Tibial nerve (tissue), 4 donors: ENCODE results near the gene PCF11. TPM values are rescaled to one million over a fixed set of nuclear protein-coding genes. Genes with fewer than 3 reads are reported as not detected.

Source experiments
- DNase-seq, 2 donors: peaks; one replicate each; pipeline ENCODE4 v3.0.0-alpha.2; 2019; ENCODE audit warnings: low spot score in 2 of 2
- H3K27ac ChIP-seq, 4 donors: fragments of 200-600 bp; sonication (generic) in 3 of 4; one replicate each; pipeline ENCODE4 v1.5.1; 2017 to 2019; ENCODE audit warnings: mild to moderate bottlenecking in 1 of 4
- H3K27me3 ChIP-seq, 2 donors: fragments of 200-600 bp; sonication (generic) in 1 of 2; one replicate each; pipeline versions ENCODE4 v1.5.1 to v1.6.0; 2017 to 2019
- H3K36me3 ChIP-seq, 3 donors: fragments of 200-600 bp; sonication (generic); one replicate each; pipeline ENCODE4 v1.5.1; 2018 to 2019
- H3K4me1 ChIP-seq, 4 donors: fragments of 200-600 bp; sonication (generic) in 3 of 4; one replicate each; pipeline ENCODE4 v1.5.1; 2017 to 2019
- H3K4me3 ChIP-seq, 4 donors: fragments of 200-600 bp; sonication (generic) in 3 of 4; one replicate each; pipeline ENCODE4 v1.5.1; 2017 to 2019; ENCODE audit warnings: mild to moderate bottlenecking in 1 of 4, moderate library complexity in 1 of 4
- H3K9me3 ChIP-seq, 4 donors: fragments of 200-600 bp; sonication (generic) in 3 of 4; one replicate each; pipeline ENCODE4 v1.5.1; 2017 to 2019
- EP300 ChIP-seq, 2 donors: sonication (generic); formaldehyde crosslinking; IDR thresholded peaks; one replicate each; pipeline ENCODE4 v1.6.1; 2017; ENCODE audit warnings: antibody characterized with exemption in 2 of 2, mild to moderate bottlenecking in 1 of 2
- POLR2A ChIP-seq, 2 donors: fragments of 450-650 bp; IDR thresholded peaks; one replicate each; pipeline ENCODE4 v1.6.1; 2017; ENCODE audit warnings: antibody characterized with exemption in 2 of 2, mild to moderate bottlenecking in 2 of 2, moderate library complexity in 2 of 2
- WGBS, 2 donors: methylation state at CpG; one replicate each; pipeline ENCODE4 v1.1.5; 2018; 5-methylcytosine and 5-hydroxymethylcytosine counted together
- total RNA-seq, 4 donors: library from RNA; depleted of rRNA; stranded (reverse); fragments of >200 nt; gene quantifications; one replicate each; pipeline ENCODE4 v1.1.0, GENCODE V29; 2016
- TF ChIP-seq, protein P1 (sequence below), 5 experiments: fragments of 200-600 bp in 3 of 5; fragments of 450-650 bp in 2 of 5; sonication (generic) in 3 of 5; IDR thresholded peaks; one replicate each; pipeline ENCODE4 v1.5.1; 2016 to 2019; ENCODE audit warnings: antibody characterized with exemption in 5 of 5, mild to moderate bottlenecking in 3 of 5, moderate library complexity in 2 of 5

Gene PCF11, protein sequence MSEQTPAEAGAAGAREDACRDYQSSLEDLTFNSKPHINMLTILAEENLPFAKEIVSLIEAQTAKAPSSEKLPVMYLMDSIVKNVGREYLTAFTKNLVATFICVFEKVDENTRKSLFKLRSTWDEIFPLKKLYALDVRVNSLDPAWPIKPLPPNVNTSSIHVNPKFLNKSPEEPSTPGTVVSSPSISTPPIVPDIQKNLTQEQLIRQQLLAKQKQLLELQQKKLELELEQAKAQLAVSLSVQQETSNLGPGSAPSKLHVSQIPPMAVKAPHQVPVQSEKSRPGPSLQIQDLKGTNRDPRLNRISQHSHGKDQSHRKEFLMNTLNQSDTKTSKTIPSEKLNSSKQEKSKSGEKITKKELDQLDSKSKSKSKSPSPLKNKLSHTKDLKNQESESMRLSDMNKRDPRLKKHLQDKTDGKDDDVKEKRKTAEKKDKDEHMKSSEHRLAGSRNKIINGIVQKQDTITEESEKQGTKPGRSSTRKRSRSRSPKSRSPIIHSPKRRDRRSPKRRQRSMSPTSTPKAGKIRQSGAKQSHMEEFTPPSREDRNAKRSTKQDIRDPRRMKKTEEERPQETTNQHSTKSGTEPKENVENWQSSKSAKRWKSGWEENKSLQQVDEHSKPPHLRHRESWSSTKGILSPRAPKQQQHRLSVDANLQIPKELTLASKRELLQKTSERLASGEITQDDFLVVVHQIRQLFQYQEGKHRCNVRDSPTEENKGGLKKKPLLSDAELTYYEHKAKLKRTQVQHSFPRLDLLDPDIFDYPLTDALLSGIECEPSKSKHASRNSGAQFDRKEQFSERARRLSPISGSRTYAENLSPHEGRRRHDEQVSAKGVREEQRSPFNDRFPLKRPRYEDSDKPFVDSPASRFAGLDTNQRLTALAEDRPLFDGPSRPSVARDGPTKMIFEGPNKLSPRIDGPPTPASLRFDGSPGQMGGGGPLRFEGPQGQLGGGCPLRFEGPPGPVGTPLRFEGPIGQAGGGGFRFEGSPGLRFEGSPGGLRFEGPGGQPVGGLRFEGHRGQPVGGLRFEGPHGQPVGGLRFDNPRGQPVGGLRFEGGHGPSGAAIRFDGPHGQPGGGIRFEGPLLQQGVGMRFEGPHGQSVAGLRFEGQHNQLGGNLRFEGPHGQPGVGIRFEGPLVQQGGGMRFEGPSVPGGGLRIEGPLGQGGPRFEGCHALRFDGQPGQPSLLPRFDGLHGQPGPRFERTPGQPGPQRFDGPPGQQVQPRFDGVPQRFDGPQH (N-terminal part only)
- total RNA-seq: 100 to 1,000 TPM in 3 of 4 donors, 10 to 100 TPM in 1; 88.5 to 145 (median 126) TPM

DNA sequence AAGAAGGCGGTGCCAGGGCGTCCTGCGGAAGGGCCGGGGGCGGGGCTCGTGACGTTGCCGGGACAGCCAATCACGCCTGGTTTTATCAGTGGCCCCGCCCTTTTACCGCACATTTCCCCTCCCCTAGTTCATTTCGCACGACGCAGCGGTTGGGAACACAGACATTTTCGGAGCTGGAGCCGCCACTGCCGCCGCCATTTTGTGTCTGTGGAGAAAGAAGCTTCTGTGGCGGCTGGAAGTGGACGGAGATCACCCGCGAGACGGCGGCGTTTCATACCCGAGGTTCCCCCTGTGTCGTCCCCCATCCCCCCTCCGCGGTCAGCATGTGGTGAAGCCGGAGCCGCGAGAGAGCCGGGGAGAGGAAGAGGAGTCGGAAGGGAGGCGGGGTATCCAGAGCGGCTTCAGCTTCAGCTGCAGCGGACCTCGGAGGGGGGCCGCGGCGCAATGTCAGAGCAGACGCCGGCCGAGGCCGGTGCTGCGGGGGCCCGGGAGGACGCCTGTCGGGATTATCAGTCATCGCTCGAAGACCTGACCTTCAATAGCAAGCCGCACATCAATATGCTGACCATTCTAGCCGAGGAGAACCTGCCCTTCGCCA is at the start of gene PCF11:
Gene PCF11 (plus strand): TSS at position 136 of the 598 bp plus-strand sequence. CDS start 309 bp downstream, at position 445.
- Histone ChIP-seq H3K9me3 (no peaks in the 10 kb centered on the region), H3K4me1 (peaks cover 2 to 34% (median 17%) of the 10 kb centered on the region in 4 donors), H3K36me3 (no peaks in the 10 kb centered on the region), H3K27ac (peak within 1 kb of the TSS; percentile 99 to 100 (median 100)), H3K4me3 (peak within 1 kb of the TSS; percentile 84 to 100 (median 94)), H3K27me3 (no peaks in the 10 kb centered on the region)
- DNase-seq: no peak
- WGBS, 2 donors: 1% methylated on average over 21 to 45 of the region's 55 CpGs
- peak; percentile 100 for TF ChIP-seq POLR2A (IDR thresholded peaks at IDR 0.05)
- peak; percentile 5 to 100 for TF ChIP-seq EP300 (IDR thresholded peaks at IDR 0.05)
- TF ChIP-seq, protein P1, sequence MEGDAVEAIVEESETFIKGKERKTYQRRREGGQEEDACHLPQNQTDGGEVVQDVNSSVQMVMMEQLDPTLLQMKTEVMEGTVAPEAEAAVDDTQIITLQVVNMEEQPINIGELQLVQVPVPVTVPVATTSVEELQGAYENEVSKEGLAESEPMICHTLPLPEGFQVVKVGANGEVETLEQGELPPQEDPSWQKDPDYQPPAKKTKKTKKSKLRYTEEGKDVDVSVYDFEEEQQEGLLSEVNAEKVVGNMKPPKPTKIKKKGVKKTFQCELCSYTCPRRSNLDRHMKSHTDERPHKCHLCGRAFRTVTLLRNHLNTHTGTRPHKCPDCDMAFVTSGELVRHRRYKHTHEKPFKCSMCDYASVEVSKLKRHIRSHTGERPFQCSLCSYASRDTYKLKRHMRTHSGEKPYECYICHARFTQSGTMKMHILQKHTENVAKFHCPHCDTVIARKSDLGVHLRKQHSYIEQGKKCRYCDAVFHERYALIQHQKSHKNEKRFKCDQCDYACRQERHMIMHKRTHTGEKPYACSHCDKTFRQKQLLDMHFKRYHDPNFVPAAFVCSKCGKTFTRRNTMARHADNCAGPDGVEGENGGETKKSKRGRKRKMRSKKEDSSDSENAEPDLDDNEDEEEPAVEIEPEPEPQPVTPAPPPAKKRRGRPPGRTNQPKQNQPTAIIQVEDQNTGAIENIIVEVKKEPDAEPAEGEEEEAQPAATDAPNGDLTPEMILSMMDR (IDR thresholded peaks at IDR 0.05): peak in 1 of 5 experiments; percentile 40

DNA sequence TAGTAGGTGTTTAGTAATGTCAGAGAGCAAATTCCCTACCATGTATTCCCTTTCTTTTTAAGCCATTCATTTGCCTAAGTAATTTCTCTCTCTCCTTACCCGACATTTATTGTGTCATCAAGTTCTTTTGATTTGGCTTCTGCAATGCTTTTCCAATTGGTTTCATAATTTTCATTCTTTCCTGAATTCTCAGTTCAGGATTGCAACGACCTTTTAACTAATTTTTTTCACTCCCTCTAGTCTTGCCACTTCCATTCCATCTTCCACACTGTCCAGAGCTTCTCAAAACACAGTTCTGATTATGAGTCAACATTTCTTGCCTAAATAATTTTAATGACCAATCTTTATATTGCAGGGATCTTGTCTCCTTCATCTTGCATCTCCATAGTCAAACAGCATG is 44.0 kb upstream of the PCF11 start:
- H3K36me3 ChIP-seq: no peaks in the 10 kb centered on the region

DNA sequence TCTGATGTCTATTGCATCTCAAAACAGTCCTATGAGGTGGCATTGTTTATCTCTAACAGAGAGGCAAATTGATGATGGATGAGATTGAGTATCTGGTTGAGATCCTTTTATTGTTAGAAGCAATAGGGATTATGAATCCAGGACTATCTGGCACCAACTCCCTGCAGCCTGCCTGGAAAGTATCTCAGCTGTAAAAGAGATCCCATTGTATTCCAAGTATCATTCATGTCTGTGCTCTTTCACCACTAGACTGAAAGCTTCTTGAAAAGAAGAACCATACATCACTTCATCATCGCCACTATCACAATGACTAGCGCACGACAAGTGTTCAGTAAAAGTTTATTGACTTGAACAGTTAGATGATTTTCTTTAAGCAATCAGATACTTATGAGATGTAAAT is 41.9 kb upstream of the PCF11 start:
- no peak overlapping the region for H3K27ac ChIP-seq
- no peaks in the 10 kb centered on the region for H3K36me3 ChIP-seq
- TF ChIP-seq, protein P1 (IDR thresholded peaks at IDR 0.05): no peak
- TF ChIP-seq EP300 (IDR thresholded peaks at IDR 0.05) (no peak), POLR2A (IDR thresholded peaks at IDR 0.05) (no peak)
- no peaks in the 10 kb centered on the region for H3K9me3 ChIP-seq
- no peak overlapping the region for H3K4me3 ChIP-seq
- H3K4me1 ChIP-seq: peaks cover 0 to 24% (median 11%) of the 10 kb centered on the region in 4 donors
- no peak for DNase-seq
- 62% methylated on average over 3 of the region's 3 CpGs for WGBS, 2 donors
- H3K27me3 ChIP-seq: no peaks in the 10 kb centered on the region

More for the DNA sequence above, 44.0 kb upstream of the PCF11 start:
- 40 to 44% methylated on average over 2 of the region's 2 CpGs for WGBS, 2 donors
- Histone ChIP-seq H3K27me3 (no peaks in the 10 kb centered on the region), H3K9me3 (no peaks in the 10 kb centered on the region), H3K27ac (no peak overlapping the region), H3K4me3 (no peak overlapping the region), H3K4me1 (peaks cover 0 to 14% (median 6%) of the 10 kb centered on the region in 4 donors)
- no peak for TF ChIP-seq POLR2A (IDR thresholded peaks at IDR 0.05)
- TF ChIP-seq EP300 (IDR thresholded peaks at IDR 0.05): peak in 1 of 2 donors; percentile 16
- TF ChIP-seq, protein P1 (IDR thresholded peaks at IDR 0.05): no peak
- no peak for DNase-seq

DNA sequence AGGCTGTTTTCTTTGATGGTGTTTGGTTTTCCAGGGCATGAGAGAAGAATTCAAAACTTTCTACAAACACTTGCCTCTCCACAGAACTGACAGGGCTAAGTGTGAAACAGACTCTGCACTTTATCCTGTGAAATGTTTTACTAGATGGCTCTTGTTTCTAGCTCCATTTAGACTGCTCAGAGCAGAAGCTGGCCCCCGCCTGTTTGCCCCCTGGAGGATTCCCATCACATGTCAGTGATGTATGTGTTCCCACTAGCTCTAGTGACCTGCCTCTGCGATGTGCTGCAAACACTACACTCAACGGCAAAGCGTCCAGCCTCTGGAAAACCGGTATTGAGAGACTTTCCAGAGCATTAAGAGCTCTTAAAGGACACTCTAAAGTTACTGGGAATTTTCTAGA is 41.4 kb upstream of the PCF11 start:
- H3K4me1 ChIP-seq: peaks cover 0 to 24% (median 11%) of the 10 kb centered on the region in 4 donors
- no peak for DNase-seq
- H3K27ac ChIP-seq: peak overlapping the region in 2 of 4 donors; percentile 1 to 37
- no peak overlapping the region for H3K4me3 ChIP-seq
- TF ChIP-seq, protein P1 (IDR thresholded peaks at IDR 0.05): no peak
- TF ChIP-seq POLR2A (IDR thresholded peaks at IDR 0.05) (no peak), EP300 (IDR thresholded peaks at IDR 0.05) (no peak)
- H3K36me3 ChIP-seq: no peaks in the 10 kb centered on the region
- H3K9me3 ChIP-seq: no peaks in the 10 kb centered on the region
- WGBS, 2 donors: 41 to 61% methylated on average over 5 of the region's 5 CpGs
- no peaks in the 10 kb centered on the region for H3K27me3 ChIP-seq
